ENCODE measurements around the gene B3GALT6. TPM values are rescaled to one million over a fixed set of nuclear protein-coding genes. Genes with fewer than 3 reads are reported as not detected.

Gene B3GALT6
- total and polyA plus RNA-seq, 4 donors = 1.2 to 9.0 (median 8.3) TPM

- Histone ChIP-seq H3K4me3 (ENCODE audit: low read depth in 1 of 3, low read length in 3 of 3) (no peak overlapping the region), H3K4me1 (ENCODE audit: control insufficient read depth in 4 of 4, insufficient read depth in 4 of 4, low read length in 3 of 4) (peaks cover 0 to 2% (median 0%) of the 10 kb centered on the region in 4 donors), H3K27me3 (ENCODE audit: control insufficient read depth in 4 of 4, insufficient read depth in 4 of 4, low read length in 3 of 4) (no peaks in the 10 kb centered on the region), H3K9me3 (ENCODE audit: control insufficient read depth in 4 of 4, low read length in 3 of 4) (no peaks in the 10 kb centered on the region), H3K9ac (ENCODE audit: low read depth in 1 of 2, low read length in 2 of 2) (no peak overlapping the region), H3K27ac (ENCODE audit: low read depth in 1 of 2, low read length in 2 of 2) (no peak overlapping the region), H3K36me3 (ENCODE audit: control insufficient read depth in 4 of 4, insufficient read depth in 3 of 4, low read depth in 1 of 4, low read length in 3 of 4) (peaks cover 21 to 71% (median 37%) of the 10 kb centered on the region in 4 donors)
- DNase-seq (ENCODE audit: low spot score) = no peak
- WGBS = 94% methylated on average over 24 of the region's 24 CpGs
- no peak for TF ChIP-seq REST (IDR thresholded peaks at IDR 0.05)
- no peak for TF ChIP-seq YY1 (IDR thresholded peaks at IDR 0.05)
- no peak for TF ChIP-seq JUND (IDR thresholded peaks at IDR 0.05)
- TF ChIP-seq RAD21 (IDR thresholded peaks at IDR 0.05) = no peak
- TF ChIP-seq HNF4A (conservative IDR thresholded peaks at IDR 0.05) = no peak
- no peak for TF ChIP-seq SP1 (IDR thresholded peaks at IDR 0.05)
- no peak for TF ChIP-seq RXRA (IDR thresholded peaks at IDR 0.05)
Measured at GRCh38 chr1:1220197-1220596, 11.8 kb upstream of the B3GALT6 start.

GRCh38 chr1:1221887-1222574, 10.0 kb upstream of the B3GALT6 start:
- no peak for DNase-seq (ENCODE audit: low spot score)
- no peaks in the 10 kb centered on the region for H3K27me3 ChIP-seq (ENCODE audit: control insufficient read depth in 4 of 4, insufficient read depth in 4 of 4, low read length in 3 of 4)
- no peaks in the 10 kb centered on the region for H3K9me3 ChIP-seq (ENCODE audit: control insufficient read depth in 4 of 4, low read length in 3 of 4)
- no peak for TF ChIP-seq NR2F2 (IDR thresholded peaks at IDR 0.05)
- no peak for TF ChIP-seq FOXA2 (IDR thresholded peaks at IDR 0.05)
- no peak for TF ChIP-seq HNF4G (IDR thresholded peaks at IDR 0.05)
- no peak for TF ChIP-seq HNF4A (conservative IDR thresholded peaks at IDR 0.05)
- TF ChIP-seq ATF3 (IDR thresholded peaks at IDR 0.05) = no peak
- TF ChIP-seq RAD21 (IDR thresholded peaks at IDR 0.05) = no peak
- no peak for TF ChIP-seq MAX (IDR thresholded peaks at IDR 0.05)
- 91% methylated on average over 30 of the region's 30 CpGs for whole genome bisulfite sequencing
- H3K4me3 ChIP-seq (ENCODE audit: low read depth in 1 of 3, low read length in 3 of 3) = no peak overlapping the region
- no peak overlapping the region for H3K27ac ChIP-seq (ENCODE audit: low read depth in 1 of 2, low read length in 2 of 2)
- H3K9ac ChIP-seq (ENCODE audit: low read depth in 1 of 2, low read length in 2 of 2) = no peak overlapping the region
- no peaks in the 10 kb centered on the region for H3K4me1 ChIP-seq (ENCODE audit: control insufficient read depth in 4 of 4, insufficient read depth in 4 of 4, low read length in 3 of 4)
- H3K36me3 ChIP-seq (ENCODE audit: control insufficient read depth in 4 of 4, insufficient read depth in 3 of 4, low read depth in 1 of 4, low read length in 3 of 4) = peaks cover 21 to 74% (median 38%) of the 10 kb centered on the region in 4 donors

- WGBS = 95% methylated on average over 44 of the region's 44 CpGs
- no peak for DNase-seq (ENCODE audit: low spot score)
- H3K9me3 ChIP-seq (ENCODE audit: control insufficient read depth in 4 of 4, low read length in 3 of 4) = no peaks in the 10 kb centered on the region
- no peak overlapping the region for H3K27ac ChIP-seq (ENCODE audit: low read depth in 1 of 2, low read length in 2 of 2)
- no peak overlapping the region for H3K9ac ChIP-seq (ENCODE audit: low read depth in 1 of 2, low read length in 2 of 2)
- no peaks in the 10 kb centered on the region for H3K27me3 ChIP-seq (ENCODE audit: control insufficient read depth in 4 of 4, insufficient read depth in 4 of 4, low read length in 3 of 4)
- no peaks in the 10 kb centered on the region for H3K4me1 ChIP-seq (ENCODE audit: control insufficient read depth in 4 of 4, insufficient read depth in 4 of 4, low read length in 3 of 4)
- TF ChIP-seq REST (IDR thresholded peaks at IDR 0.05) (no peak), FOXA2 (IDR thresholded peaks at IDR 0.05) (no peak), ZBTB33 (IDR thresholded peaks at IDR 0.05) (no peak), RAD21 (IDR thresholded peaks at IDR 0.05) (no peak), GABPA (IDR thresholded peaks at IDR 0.05 in 1 of 2, conservative IDR thresholded peaks at IDR 0.05 in 1 of 2) (no peak), RXRA (IDR thresholded peaks at IDR 0.05) (no peak), HNF4A (conservative IDR thresholded peaks at IDR 0.05) (no peak), MAX (IDR thresholded peaks at IDR 0.05) (no peak), EGR1 (IDR thresholded peaks at IDR 0.05; ENCODE audit: low read depth in 2 of 2) (no peak)
- H3K4me3 ChIP-seq (ENCODE audit: low read depth in 1 of 3, low read length in 3 of 3) = no peak overlapping the region
- peaks cover 21 to 73% (median 38%) of the 10 kb centered on the region in 4 donors for H3K36me3 ChIP-seq (ENCODE audit: control insufficient read depth in 4 of 4, insufficient read depth in 3 of 4, low read depth in 1 of 4, low read length in 3 of 4)
Measured at GRCh38 chr1:1222575-1223225, 9.3 kb upstream of the B3GALT6 start.
